GM18511 (cell line): ENCODE measurements around the gene SNX30.
"Not testable (repeated sequence)": the region's sequence is repeated elsewhere in the genome, so short reads cannot be mapped to it uniquely, and the experiment has no call there.

Source experiments
- ATAC-seq: cut with Tn5 transposase; IDR thresholded peaks from one replicate; pipeline ENCODE4 v1.9.1; 2021; ENCODE audit warnings: mild to moderate bottlenecking, moderate library complexity; ENCODE audit not compliant: unreplicated experiment

Gene SNX30

GRCh38 chr9:112750016-112750763 is at the start of gene SNX30:
TSS of gene SNX30 (plus strand) at chr9:112750760. CDS start at chr9:112751002, 242 bp downstream.
- ATAC-seq: peak; percentile 70

GRCh38 chr9:112703304-112703703 is 47.3 kb upstream of the SNX30 start:
- ATAC-seq: no peak

- ATAC-seq: no peak
These were observed 44.7 kb upstream of the SNX30 start for GRCh38 chr9:112705768-112706427.

GRCh38 chr9:112711050-112711689 is 39.4 kb upstream of the SNX30 start:
- no peak for ATAC-seq

- no peak for ATAC-seq
These were observed 37.9 kb upstream of the SNX30 start for GRCh38 chr9:112712678-112713077.

GRCh38 chr9:112717661-112718331 is 32.8 kb upstream of the SNX30 start, which contains the start of gene INIP:
TSS of gene INIP (minus strand) at chr9:112718117. CDS start at chr9:112716485, 1,632 bp downstream.
- ATAC-seq: peak; percentile 93

- ATAC-seq: no peak
These were observed 31.3 kb upstream of the SNX30 start for GRCh38 chr9:112719241-112719691.

- ATAC-seq: no peak
These were observed 30.9 kb upstream of the SNX30 start for GRCh38 chr9:112719696-112720095.

GRCh38 chr9:112720113-112720780 is 30.3 kb upstream of the SNX30 start:
- no peak for ATAC-seq

GRCh38 chr9:112722749-112723148 is 27.8 kb upstream of the SNX30 start:
- not testable (repeated sequence) for ATAC-seq

GRCh38 chr9:112725961-112726360 is 24.6 kb upstream of the SNX30 start:
- ATAC-seq: peak; percentile 62

- ATAC-seq: peak; percentile 80
These were observed 24.1 kb upstream of the SNX30 start for GRCh38 chr9:112726428-112726827.

- no peak for ATAC-seq
These were observed 22.2 kb upstream of the SNX30 start for GRCh38 chr9:112728401-112728800.

- no peak for ATAC-seq
These were observed 18.6 kb upstream of the SNX30 start for GRCh38 chr9:112731971-112732370.

- no peak for ATAC-seq
These were observed 15.7 kb upstream of the SNX30 start for GRCh38 chr9:112734892-112735291.

- no peak for ATAC-seq
These were observed 7.2 kb upstream of the SNX30 start for GRCh38 chr9:112743216-112743836.

- no peak for ATAC-seq
These were observed 6.4 kb upstream of the SNX30 start for GRCh38 chr9:112744177-112744576.

GRCh38 chr9:112747094-112747493 is 3.5 kb upstream of the SNX30 start:
- ATAC-seq: no peak

GRCh38 chr9:112750764-112751055 is 150 bp downstream of the SNX30 start:
- peak; percentile 39 for ATAC-seq

GRCh38 chr9:112751056-112751795 is 666 bp downstream of the SNX30 start:
- peak; percentile 46 for ATAC-seq
